ENCODE data around the gene EPB41L1. TPM values are rescaled to one million over a fixed set of nuclear protein-coding genes. Genes with fewer than 3 reads are reported as not detected.

The EPB41L1 gene
- total RNA-seq, 2 donors from 2014 or later: 22.8 to 53.4 TPM

- Histone ChIP-seq H3K4me1 (peaks cover 31% of the 10 kb centered on the region), H3K9me3 (no peaks in the 10 kb centered on the region), H3K27ac (no peak overlapping the region), H3K36me3 (replicated peaks in 1 of 2; ENCODE audit: insufficient read depth in 1 of 2, low read depth in 2 of 2) (peaks cover 0 to 7% of the 10 kb centered on the region in 2 donors), H3K27me3 (no peaks in the 10 kb centered on the region), H3K4me3 (no peak overlapping the region)
- ATAC-seq (no peak), DNase-seq (no peak)
- intact Hi-C loops (cut with DNase I): no loop called here
- no peak for TF ChIP-seq POLR2A (IDR thresholded peaks at IDR 0.05)
- TF ChIP-seq CTCF (IDR thresholded peaks at IDR 0.05): no peak
- 81 to 93% methylated on average over 3 of the region's 3 CpGs for WGBS, 2 donors
These were observed 83.6 kb downstream of the EPB41L1 start for GRCh38 chr20:36238153-36238552.

DNA sequence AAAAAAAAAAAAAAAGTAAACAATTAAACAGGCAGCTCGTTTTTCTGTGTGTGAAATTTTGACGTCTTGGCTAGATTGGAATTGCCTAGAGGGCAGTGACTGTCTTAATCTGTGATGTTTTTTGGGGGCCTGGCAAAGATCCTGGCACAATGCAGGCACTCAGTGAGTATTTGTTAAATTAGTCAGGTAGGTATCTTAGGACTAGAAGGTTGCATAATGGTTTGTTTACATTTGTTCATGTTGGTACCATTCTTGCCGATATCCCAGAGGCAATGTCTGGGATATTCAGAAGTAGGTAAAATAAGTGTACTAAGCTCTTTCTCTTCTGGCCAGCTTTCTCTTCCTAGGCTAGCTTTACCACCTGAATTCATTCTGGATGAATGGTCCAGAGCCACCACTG is 84.2 kb downstream of the EPB41L1 start:
- ATAC-seq: no peak
- no peak for DNase-seq
- Histone ChIP-seq H3K27ac (no peak overlapping the region), H3K27me3 (no peaks in the 10 kb centered on the region), H3K4me1 (peaks cover 37% of the 10 kb centered on the region), H3K9me3 (no peaks in the 10 kb centered on the region), H3K4me3 (no peak overlapping the region), H3K36me3 (replicated peaks in 1 of 2; ENCODE audit: insufficient read depth in 1 of 2, low read depth in 2 of 2) (peaks cover 0 to 7% of the 10 kb centered on the region in 2 donors)
- 28 to 49% methylated on average over 3 of the region's 3 CpGs for WGBS, 2 donors
- intact Hi-C loops (cut with DNase I): no loop called here
- TF ChIP-seq POLR2A (IDR thresholded peaks at IDR 0.05): no peak
- TF ChIP-seq CTCF (IDR thresholded peaks at IDR 0.05): no peak

DNA sequence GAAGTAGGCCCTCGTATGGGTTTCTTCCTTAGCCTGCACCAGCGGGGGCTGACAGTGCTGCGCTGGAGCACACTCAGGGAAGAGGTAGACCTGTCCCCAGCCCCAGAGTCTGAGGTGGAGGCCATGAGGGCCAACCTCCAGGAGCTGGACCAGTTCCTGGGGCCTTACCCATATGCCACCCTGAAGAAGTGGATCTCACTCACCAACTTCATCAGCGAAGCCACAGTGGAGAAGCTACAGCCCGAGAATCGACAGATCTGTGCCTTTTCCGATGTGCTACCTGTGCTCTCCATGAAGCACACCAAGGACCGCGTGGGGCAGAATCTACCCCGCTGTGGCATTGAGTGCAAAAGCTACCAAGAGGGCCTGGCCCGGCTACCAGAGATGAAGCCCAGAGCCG is 85.5 kb downstream of the EPB41L1 start:
- no peak overlapping the region for H3K4me3 ChIP-seq
- H3K27me3 ChIP-seq: no peaks in the 10 kb centered on the region
- ATAC-seq: no peak
- intact Hi-C loops (cut with DNase I): no loop called here
- TF ChIP-seq CTCF (IDR thresholded peaks at IDR 0.05): no peak
- no peak for TF ChIP-seq POLR2A (IDR thresholded peaks at IDR 0.05)
- peaks cover 43% of the 10 kb centered on the region for H3K4me1 ChIP-seq
- WGBS, 2 donors: 95 to 100% methylated on average over 1 to 12 of the region's 12 CpGs
- H3K9me3 ChIP-seq: no peaks in the 10 kb centered on the region
- H3K36me3 ChIP-seq (replicated peaks in 1 of 2; ENCODE audit: insufficient read depth in 1 of 2, low read depth in 2 of 2): peaks cover 0 to 11% of the 10 kb centered on the region in 2 donors
- no peak for DNase-seq
- H3K27ac ChIP-seq: no peak overlapping the region

DNA sequence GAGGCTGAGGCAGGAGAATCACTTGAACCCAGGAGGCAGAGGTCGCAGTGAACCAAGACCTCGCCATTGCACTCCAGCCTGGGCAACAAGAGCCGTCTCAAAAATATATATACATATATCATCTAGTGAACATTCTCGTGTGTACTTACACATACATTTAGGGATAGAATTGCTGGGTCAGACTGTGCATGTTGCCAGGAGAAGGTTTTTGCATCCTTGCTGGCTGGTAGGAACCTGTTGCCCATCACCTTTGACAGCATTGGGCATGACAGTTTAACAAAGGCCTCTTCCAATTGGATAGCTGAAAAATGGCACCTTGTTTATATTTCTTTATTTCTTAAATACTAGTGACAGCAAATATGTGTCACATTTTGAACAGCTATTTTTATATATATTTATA is 87.1 kb downstream of the EPB41L1 start:
- Histone ChIP-seq H3K27ac (no peak overlapping the region), H3K4me1 (peaks cover 38% of the 10 kb centered on the region), H3K9me3 (no peaks in the 10 kb centered on the region), H3K36me3 (replicated peaks in 1 of 2; ENCODE audit: insufficient read depth in 1 of 2, low read depth in 2 of 2) (peaks cover 0 to 25% of the 10 kb centered on the region in 2 donors), H3K27me3 (no peaks in the 10 kb centered on the region), H3K4me3 (no peak overlapping the region)
- ATAC-seq (no peak), DNase-seq (no peak)
- WGBS, 2 donors: 93 to 97% methylated on average over 3 to 4 of the region's 4 CpGs
- intact Hi-C loops (cut with DNase I): no loop called here
- TF ChIP-seq CTCF (IDR thresholded peaks at IDR 0.05) (no peak), POLR2A (IDR thresholded peaks at IDR 0.05) (no peak)

- no peak overlapping the region for H3K4me3 ChIP-seq
- peaks cover 0 to 40% of the 10 kb centered on the region in 2 donors for H3K36me3 ChIP-seq (replicated peaks in 1 of 2; ENCODE audit: insufficient read depth in 1 of 2, low read depth in 2 of 2)
- DNase-seq (peak; percentile 25 to 69 (median 52)), ATAC-seq (peak; percentile 45)
- H3K4me1 ChIP-seq: peaks cover 22% of the 10 kb centered on the region
- TF ChIP-seq CTCF (IDR thresholded peaks at IDR 0.05) (no peak), POLR2A (IDR thresholded peaks at IDR 0.05) (no peak)
- H3K27ac ChIP-seq: peak overlapping the region in 1 of 4 donors; percentile 17
- intact Hi-C loops (cut with DNase I): no loop called here
- WGBS, 2 donors: 48 to 67% methylated on average over 1 of the region's 1 CpG
- no peaks in the 10 kb centered on the region for H3K9me3 ChIP-seq
- H3K27me3 ChIP-seq: no peaks in the 10 kb centered on the region
These were observed 89.2 kb downstream of the EPB41L1 start for GRCh38 chr20:36243726-36244125.

Data from body of pancreas (tissue), 4 donors.